HCT116 (cell line): ENCODE results near the gene IGFLR1. TPM values are rescaled to one million over a fixed set of nuclear protein-coding genes. Genes with fewer than 3 reads are reported as not detected.

Source experiments
- ATAC-seq: fragments of 200-7000 bp; cut with Tn5 transposase; 2 replicates; pipeline ENCODE4 v1.9.1; 2020; ENCODE audit warnings: mild to moderate bottlenecking, moderate library complexity
- BruUV-seq: library from RNA; stranded (reverse); fragments of 400-500 nt; replicated peaks from 2 replicates; lab custom pipeline; 2021; lab: Mats Ljungman, UMichigan
- CTCF ChIA-PET: fragments of 300-600 bp; sonication (Branson Sonifier 250); formaldehyde crosslinking; loops from one replicate; lab custom pipeline; 2021; ENCODE audit warnings: antibody characterized with exemption; lab: Charles Lee
- POLR2A ChIA-PET: fragments of 300-600, 350-600 bp; sonication (Branson Sonifier 250); formaldehyde crosslinking; loops from one replicate; lab custom pipeline; 2021; ENCODE audit warnings: antibody characterized with exemption; lab: Charles Lee
- RAD21 ChIA-PET, 2 experiments: fragments of 300-600 bp; sonication (Branson Sonifier 250); formaldehyde crosslinking; loops; one replicate each; lab custom pipeline; 2023; ENCODE audit warnings: low total read pairs in 2 of 2; ENCODE audit not compliant: uncharacterized antibody in 2 of 2, unreplicated experiment in 2 of 2, low non-redundant PET in 1 of 2; lab: Charles Lee
- DNase-seq: peaks from one replicate; pipeline ENCODE4 v3.0.0-alpha.2; 2010; ENCODE audit warnings: low read depth, low spot score
- H2AFZ ChIP-seq: fragments of 200-600 bp; shearing (Covaris generic), sonication (generic); 2 replicates; pipeline ENCODE4 v1.6.1; 2017; ENCODE audit warnings: low read depth, mixed run types, mixed read lengths, antibody characterized with exemption, low read length; ENCODE audit not compliant: poor library complexity, severe bottlenecking
- H3K27ac ChIP-seq: 2 replicates; pipeline ENCODE4 v1.5.1; 2012; ENCODE audit warnings: low read depth, low read length
- H3K27me3 ChIP-seq: fragments of 200-600 bp; sonication (generic); 2 replicates; pipeline ENCODE4 v1.6.1; 2016; ENCODE audit warnings: mixed run types, low read length, mixed read lengths; ENCODE audit not compliant: insufficient read depth
- H3K36me3 ChIP-seq, 2 experiments: fragments of 200-500 bp in 1 of 2; fragments of 200-600 bp in 1 of 2; sonication (Bioruptor generic) in 1 of 2; sonication (generic) in 1 of 2; 2 replicates each; pipeline versions ENCODE4 v1.5.1 to v1.6.1; 2014 to 2016; ENCODE audit warnings: low read length in 2 of 2, inconsistent platforms in 1 of 2, mixed read lengths in 1 of 2, mixed run types in 1 of 2; ENCODE audit not compliant: insufficient read depth in 2 of 2, control insufficient read depth in 1 of 2
- H3K4me1 ChIP-seq, 2 experiments: fragments of 200-600 bp in 1 of 2; sonication (generic) in 1 of 2; 2 replicates each; pipeline versions ENCODE4 v1.5.1 to v1.6.1; 2012 to 2017; ENCODE audit warnings: low read length in 2 of 2, inconsistent platforms in 1 of 2, mild to moderate bottlenecking in 1 of 2, mixed read lengths in 1 of 2, mixed run types in 1 of 2, moderate library complexity in 1 of 2; ENCODE audit not compliant: insufficient read depth in 2 of 2, control insufficient read depth in 1 of 2
- H3K4me2 ChIP-seq: fragments of 200-600 bp; sonication (generic); 2 replicates; pipeline ENCODE4 v1.6.1; 2017; ENCODE audit warnings: mixed run types, low read length, mixed read lengths
- H3K4me3 ChIP-seq, 2 experiments: fragments of 200-600 bp in 1 of 2; sonication (generic) in 1 of 2; replicated peaks in 1 of 2; 2 replicates each; pipeline ENCODE4 v1.5.1; 2011 to 2016; ENCODE audit warnings: low read length in 2 of 2, control low read depth in 1 of 2, low read depth in 1 of 2, mild to moderate bottlenecking in 1 of 2, mixed read lengths in 1 of 2, mixed run types in 1 of 2
- H3K79me2 ChIP-seq: fragments of 200-600 bp; sonication (generic); 2 replicates; pipeline ENCODE4 v1.6.1; 2017; ENCODE audit warnings: mild to moderate bottlenecking, mixed run types, low read length, moderate library complexity, mixed read lengths; ENCODE audit not compliant: insufficient read depth
- H3K9ac ChIP-seq: fragments of 200-600 bp; sonication (generic); 2 replicates; pipeline ENCODE4 v1.6.1; 2016; ENCODE audit warnings: low read length, mixed read lengths
- H3K9me2 ChIP-seq: fragments of 200-600 bp; sonication (generic), shearing (Covaris generic); 2 replicates; pipeline ENCODE4 v1.6.1; 2017; ENCODE audit warnings: mixed run types, mild to moderate bottlenecking, moderate library complexity; ENCODE audit not compliant: insufficient read depth
- H3K9me3 ChIP-seq, 2 experiments: fragments of 200-500 bp in 1 of 2; fragments of 200-600 bp in 1 of 2; sonication (Bioruptor generic) in 1 of 2; sonication (generic) in 1 of 2; 2 replicates each; pipeline ENCODE4 v1.6.1; 2014 to 2017; ENCODE audit warnings: low read length in 2 of 2, mixed read lengths in 2 of 2, inconsistent platforms in 1 of 2, low read depth in 1 of 2, mild to moderate bottlenecking in 1 of 2, mixed run types in 1 of 2, moderate library complexity in 1 of 2; ENCODE audit not compliant: control insufficient read depth in 1 of 2, insufficient read depth in 1 of 2
- H4K20me1 ChIP-seq: fragments of 200-600 bp; sonication (generic), shearing (Covaris generic); 2 replicates; pipeline ENCODE4 v1.6.1; 2017; ENCODE audit warnings: mixed run types, mild to moderate bottlenecking, moderate library complexity; ENCODE audit not compliant: insufficient read depth
- ATF3 ChIP-seq: IDR thresholded peaks from 2 replicates; pipeline ENCODE4 v1.6.1; 2012
- CBX3 ChIP-seq: IDR thresholded peaks from 2 replicates; pipeline ENCODE4 v1.6.1; 2012; ENCODE audit warnings: low read depth
- CTCF ChIP-seq, 3 experiments: fragments of 200-600 bp in 1 of 3; sonication (generic) in 1 of 3; IDR thresholded peaks in 2 of 3; conservative IDR thresholded peaks in 1 of 3; 2 replicates each; pipeline ENCODE4 v1.5.1; 2012 to 2017; ENCODE audit warnings: low read depth in 2 of 3, low read length in 2 of 3, antibody characterized with exemption in 1 of 3, borderline replicate concordance in 1 of 3, control low read depth in 1 of 3, mild to moderate bottlenecking in 1 of 3, mixed read lengths in 1 of 3, mixed run types in 1 of 3, moderate library complexity in 1 of 3; ENCODE audit not compliant: insufficient read depth in 1 of 3
- EGR1 ChIP-seq: IDR thresholded peaks from 2 replicates; pipeline ENCODE4 v1.6.1; 2012; ENCODE audit warnings: low read depth
- ELF1 ChIP-seq: IDR thresholded peaks from 2 replicates; pipeline ENCODE4 v1.6.1; 2012; ENCODE audit warnings: low read depth, borderline replicate concordance
- EZH2phosphoT487 ChIP-seq: fragments of 200-600 bp; IDR thresholded peaks from 2 replicates; pipeline ENCODE4 v1.6.1; 2018; ENCODE audit warnings: antibody characterized with exemption, borderline replicate concordance
- JUND ChIP-seq: IDR thresholded peaks from 2 replicates; pipeline ENCODE4 v1.6.1; 2012
- MAX ChIP-seq: IDR thresholded peaks from 2 replicates; pipeline ENCODE4 v1.6.1; 2012
- POLR2A ChIP-seq: IDR thresholded peaks from 2 replicates; pipeline ENCODE4 v1.7.0; 2011; ENCODE audit warnings: borderline replicate concordance; ENCODE audit not compliant: insufficient read depth, insufficient read length; ENCODE audit errors: extremely low read depth
- POLR2AphosphoS5 ChIP-seq: IDR thresholded peaks from 2 replicates; pipeline ENCODE4 v1.6.1; 2011; ENCODE audit warnings: mild to moderate bottlenecking, low read depth, low read length, moderate library complexity
- RAD21 ChIP-seq: IDR thresholded peaks from 2 replicates; pipeline ENCODE4 v1.6.1; 2012; ENCODE audit warnings: low read depth, mild to moderate bottlenecking
- SIN3A ChIP-seq: IDR thresholded peaks from 2 replicates; pipeline ENCODE4 v1.6.1; 2012; ENCODE audit warnings: low read depth
- SP1 ChIP-seq: IDR thresholded peaks from 2 replicates; pipeline ENCODE4 v1.6.1; 2012; ENCODE audit warnings: low read depth
- TCF7L2 ChIP-seq: IDR thresholded peaks from 2 replicates; pipeline ENCODE4 v1.7.0; 2011; ENCODE audit warnings: borderline replicate concordance, inconsistent platforms; ENCODE audit not compliant: insufficient read depth, insufficient read length; ENCODE audit errors: extremely low read depth
- ZBTB33 ChIP-seq: IDR thresholded peaks from 2 replicates; pipeline ENCODE4 v1.6.1; 2011; ENCODE audit warnings: mild to moderate bottlenecking, low read length, moderate library complexity; ENCODE audit not compliant: insufficient replicate concordance; ENCODE audit errors: extremely low read depth
- ZFX ChIP-seq: fragments of 450-650 bp; IDR thresholded peaks from 2 replicates; pipeline ENCODE4 v1.6.1; 2017
- ZNF274 ChIP-seq: fragments of 200-500 bp; sonication (Bioruptor generic); IDR thresholded peaks from 2 replicates; pipeline ENCODE4 v1.6.1; 2014; ENCODE audit warnings: mild to moderate bottlenecking, low read depth, low read length, inconsistent platforms
- intact Hi-C: fragments of 100-400 bp; cut with micrococcal nuclease; formaldehyde crosslinking; loops from 2 replicates; pipeline ENCODE4 v1.10.0; 2022
- total RNA-seq: library from RNA; stranded (reverse); gene quantifications from one replicate; pipeline ENCODE4 v1.2.1, GENCODE V29; 2021; ENCODE audit not compliant: unreplicated experiment

The IGFLR1 gene
- total RNA-seq, 1 experiment from 2014 or later, result 8.3 TPM

GRCh38 chr19:35766571-35767104, 24.4 kb upstream of the IGFLR1 start (continued):
- TF ChIP-seq EGR1 (no peak), TCF7L2 (no peak), POLR2A (no peak), POLR2AphosphoS5 (no peak), MAX (no peak), ELF1 (no peak), ZFX (no peak), CTCF (IDR thresholded peaks at IDR 0.05 in 2 of 3, conservative IDR thresholded peaks at IDR 0.05 in 1 of 3; ENCODE audit: borderline replicate concordance in 1 of 3, insufficient read depth in 1 of 3, low read depth in 2 of 3, low read length in 2 of 3) (no peak), SP1 (no peak), CBX3 (no peak)

GRCh38 chr19:35764432-35765315, 22.4 kb upstream of the IGFLR1 start:
- Histone ChIP-seq H4K20me1 (no peaks in the 10 kb centered on the region), H3K4me2 (no peak overlapping the region), H3K4me1 (peaks cover 0 to 6% of the 10 kb centered on the region in 2 experiments; a peak in 1 of 4 replicates), H3K9ac (no peak overlapping the region), H2AFZ (no peak overlapping the region), H3K79me2 (peaks cover 4% of the 10 kb centered on the region), H3K9me3 (no peaks in the 10 kb centered on the region), H3K27ac (no peak overlapping the region), H3K9me2 (no peaks in the 10 kb centered on the region), H3K36me3 (peaks cover 12 to 13% of the 10 kb centered on the region in 2 experiments; a peak in 2 of 4 replicates), H3K4me3 (no peak overlapping the region), H3K27me3 (no peaks in the 10 kb centered on the region)
- POLR2A ChIA-PET, result interaction anchor here (1.8 kb wide), 1 partner anchor 16 kb away, joined by 5 read pairs; the partner anchor contains the start of gene LIN37
- RAD21 ChIA-PET, result no interaction called here
- no peak for DNase-seq
- no TSS peak for BruUV-seq
- ATAC-seq, result no peak
- intact Hi-C loops, result no loop called here
- CTCF ChIA-PET, result no interaction called here
- TF ChIP-seq ZNF274, result no peak
- no peak for TF ChIP-seq SIN3A
- TF ChIP-seq SP1, result no peak
- TF ChIP-seq TCF7L2, result no peak
- no peak for TF ChIP-seq JUND
- TF ChIP-seq ATF3, result no peak
- no peak for TF ChIP-seq ZBTB33
- no peak for TF ChIP-seq RAD21
- TF ChIP-seq ELF1, result no peak
- TF ChIP-seq EZH2phosphoT487, result no peak
